ENCODE results near the gene RASSF10.

RASSF10 gene

GRCh38 chr11:13029872-13030271, 20.8 kb downstream of the RASSF10 start:
- no peak overlapping the region for H2BK15ac ChIP-seq (ENCODE audit: low read length)
- 100% methylated on average over 1 of the region's 3 CpGs; no CpG with 5 or more reads in 1 of the 2 donors for WGBS, 2 donors (ENCODE audit: extremely low coverage in 2 of 2, insufficient read length in 2 of 2, insufficient replicate concordance in 1 of 2)
- H4K91ac ChIP-seq (ENCODE audit: low read depth, low read length, poor library complexity) = no peak overlapping the region
- no peaks in the 10 kb centered on the region for H3K4me1 ChIP-seq (ENCODE audit: control insufficient read depth in 2 of 2, insufficient read depth in 1 of 2, low read depth in 1 of 2, low read length in 2 of 2)
- peaks cover 0 to 4% (median 2%) of the 10 kb centered on the region in 3 experiments for H3K27me3 ChIP-seq (ENCODE audit: control insufficient read depth in 3 of 3, insufficient read depth in 3 of 3, low read depth in 1 of 3, low read length in 3 of 3)
- DNase-seq (ENCODE audit: low spot score) = no peak
- H3K27ac ChIP-seq (replicated peaks; ENCODE audit: low read length) = no peak overlapping the region
- H2BK5ac ChIP-seq (ENCODE audit: low read length) = no peak overlapping the region
- no peaks in the 10 kb centered on the region for H3K36me3 ChIP-seq (replicated peaks in 1 of 2; ENCODE audit: control insufficient read depth in 2 of 2, insufficient read depth in 2 of 2, low read length in 2 of 2)
- no peak overlapping the region for H3K14ac ChIP-seq (ENCODE audit: low read length)
- H3K18ac ChIP-seq (ENCODE audit: low read length) = no peak overlapping the region
- no peak overlapping the region for H2BK12ac ChIP-seq (ENCODE audit: low read length)
- no peak overlapping the region for H4K8ac ChIP-seq (ENCODE audit: low read depth, low read length)
- H3K23ac ChIP-seq (ENCODE audit: low read depth, low read length, poor library complexity) = no peak overlapping the region
- no peak overlapping the region for H3K4me2 ChIP-seq (ENCODE audit: insufficient read depth, low read length, poor library complexity, severe bottlenecking)
- no peak overlapping the region for H3K4me3 ChIP-seq (ENCODE audit: low read length in 2 of 2)
- H3K4ac ChIP-seq (ENCODE audit: low read length) = no peak overlapping the region
- H3K79me1 ChIP-seq (ENCODE audit: low read depth, low read length) = no peaks in the 10 kb centered on the region
- no peak overlapping the region for H2AK5ac ChIP-seq (ENCODE audit: low read depth, low read length)
- H3K9ac ChIP-seq (ENCODE audit: low read depth, low read length, poor library complexity) = no peak overlapping the region
- H3K9me3 ChIP-seq (replicated peaks in 1 of 2; ENCODE audit: control insufficient read depth in 2 of 2, insufficient read depth in 1 of 2, low read depth in 1 of 2, low read length in 2 of 2) = no peaks in the 10 kb centered on the region
- no peak overlapping the region for H2AFZ ChIP-seq (ENCODE audit: low read length)
- H2BK120ac ChIP-seq (ENCODE audit: low read depth, low read length) = no peak overlapping the region

GRCh38 chr11:13030857-13031256, 21.7 kb downstream of the RASSF10 start:
- Histone ChIP-seq H3K9ac (ENCODE audit: low read depth, low read length, poor library complexity) (no peak overlapping the region), H3K4me3 (ENCODE audit: low read length in 2 of 2) (no peak overlapping the region), H3K36me3 (replicated peaks in 1 of 2; ENCODE audit: control insufficient read depth in 2 of 2, insufficient read depth in 2 of 2, low read length in 2 of 2) (no peaks in the 10 kb centered on the region), H2BK5ac (ENCODE audit: low read length) (no peak overlapping the region), H3K23ac (ENCODE audit: low read depth, low read length, poor library complexity) (no peak overlapping the region), H3K4ac (ENCODE audit: low read length) (no peak overlapping the region), H3K27me3 (ENCODE audit: control insufficient read depth in 3 of 3, insufficient read depth in 3 of 3, low read depth in 1 of 3, low read length in 3 of 3) (peaks cover 0 to 10% (median 2%) of the 10 kb centered on the region in 3 experiments), H2AK5ac (ENCODE audit: low read depth, low read length) (no peak overlapping the region), H3K4me1 (ENCODE audit: control insufficient read depth in 2 of 2, insufficient read depth in 1 of 2, low read depth in 1 of 2, low read length in 2 of 2) (no peaks in the 10 kb centered on the region), H4K8ac (ENCODE audit: low read depth, low read length) (no peak overlapping the region), H2BK12ac (ENCODE audit: low read length) (no peak overlapping the region), H3K4me2 (ENCODE audit: insufficient read depth, low read length, poor library complexity, severe bottlenecking) (no peak overlapping the region), H3K27ac (replicated peaks; ENCODE audit: low read length) (no peak overlapping the region), H3K79me1 (ENCODE audit: low read depth, low read length) (no peaks in the 10 kb centered on the region), H2BK120ac (ENCODE audit: low read depth, low read length) (no peak overlapping the region), H4K91ac (ENCODE audit: low read depth, low read length, poor library complexity) (no peak overlapping the region), H3K18ac (ENCODE audit: low read length) (no peak overlapping the region), H3K9me3 (replicated peaks in 1 of 2; ENCODE audit: control insufficient read depth in 2 of 2, insufficient read depth in 1 of 2, low read depth in 1 of 2, low read length in 2 of 2) (no peaks in the 10 kb centered on the region), H3K14ac (ENCODE audit: low read length) (no peak overlapping the region), H2AFZ (ENCODE audit: low read length) (no peak overlapping the region), H2BK15ac (ENCODE audit: low read length) (no peak overlapping the region)
- DNase-seq (ENCODE audit: low spot score) = no peak
- no CpG with 5 or more reads among the region's 3 CpGs for WGBS, 2 donors (ENCODE audit: extremely low coverage in 2 of 2, insufficient read length in 2 of 2, insufficient replicate concordance in 1 of 2)

GRCh38 chr11:13031349-13031748, 22.2 kb downstream of the RASSF10 start:
- H3K27me3 ChIP-seq (ENCODE audit: control insufficient read depth in 3 of 3, insufficient read depth in 3 of 3, low read depth in 1 of 3, low read length in 3 of 3) = peaks cover 0 to 10% (median 2%) of the 10 kb centered on the region in 3 experiments

GRCh38 chr11:13033760-13034533, 24.8 kb downstream of the RASSF10 start:
- no peak overlapping the region for H3K4me2 ChIP-seq (ENCODE audit: insufficient read depth, low read length, poor library complexity, severe bottlenecking)
- WGBS, 2 donors (ENCODE audit: extremely low coverage in 2 of 2, insufficient read length in 2 of 2, insufficient replicate concordance in 1 of 2) = no CpG with 5 or more reads among the region's 4 CpGs
- H3K36me3 ChIP-seq (replicated peaks in 1 of 2; ENCODE audit: control insufficient read depth in 2 of 2, insufficient read depth in 2 of 2, low read length in 2 of 2) = no peaks in the 10 kb centered on the region
- H3K4me1 ChIP-seq (ENCODE audit: control insufficient read depth in 2 of 2, insufficient read depth in 1 of 2, low read depth in 1 of 2, low read length in 2 of 2) = no peaks in the 10 kb centered on the region
- H2BK120ac ChIP-seq (ENCODE audit: low read depth, low read length) = no peak overlapping the region
- no peak overlapping the region for H2AK5ac ChIP-seq (ENCODE audit: low read depth, low read length)
- no peak overlapping the region for H3K23ac ChIP-seq (ENCODE audit: low read depth, low read length, poor library complexity)
- peaks cover 0 to 13% (median 2%) of the 10 kb centered on the region in 3 experiments for H3K27me3 ChIP-seq (ENCODE audit: control insufficient read depth in 3 of 3, insufficient read depth in 3 of 3, low read depth in 1 of 3, low read length in 3 of 3)
- no peak for DNase-seq (ENCODE audit: low spot score)
- H4K8ac ChIP-seq (ENCODE audit: low read depth, low read length) = peak overlapping the region; percentile 95
- no peak overlapping the region for H2BK5ac ChIP-seq (ENCODE audit: low read length)
- no peak overlapping the region for H3K27ac ChIP-seq (replicated peaks; ENCODE audit: low read length)
- no peaks in the 10 kb centered on the region for H3K9me3 ChIP-seq (replicated peaks in 1 of 2; ENCODE audit: control insufficient read depth in 2 of 2, insufficient read depth in 1 of 2, low read depth in 1 of 2, low read length in 2 of 2)
- H3K9ac ChIP-seq (ENCODE audit: low read depth, low read length, poor library complexity) = no peak overlapping the region
- H3K4me3 ChIP-seq (ENCODE audit: low read length in 2 of 2) = no peak overlapping the region
- no peaks in the 10 kb centered on the region for H3K79me1 ChIP-seq (ENCODE audit: low read depth, low read length)
- no peak overlapping the region for H3K14ac ChIP-seq (ENCODE audit: low read length)
- H3K4ac ChIP-seq (ENCODE audit: low read length) = no peak overlapping the region
- no peak overlapping the region for H3K18ac ChIP-seq (ENCODE audit: low read length)
- H4K91ac ChIP-seq (ENCODE audit: low read depth, low read length, poor library complexity) = no peak overlapping the region
- H2BK12ac ChIP-seq (ENCODE audit: low read length) = no peak overlapping the region
- no peak overlapping the region for H2AFZ ChIP-seq (ENCODE audit: low read length)
- H2BK15ac ChIP-seq (ENCODE audit: low read length) = no peak overlapping the region

More at GRCh38 chr11:13031349-13031748, 22.2 kb downstream of the RASSF10 start:
- H2BK120ac ChIP-seq (ENCODE audit: low read depth, low read length) = no peak overlapping the region
- H3K27ac ChIP-seq (replicated peaks; ENCODE audit: low read length) = no peak overlapping the region
- H2BK12ac ChIP-seq (ENCODE audit: low read length) = no peak overlapping the region
- no peak overlapping the region for H3K9ac ChIP-seq (ENCODE audit: low read depth, low read length, poor library complexity)
- H2AK5ac ChIP-seq (ENCODE audit: low read depth, low read length) = no peak overlapping the region
- H2BK5ac ChIP-seq (ENCODE audit: low read length) = no peak overlapping the region
- no peak overlapping the region for H3K4me3 ChIP-seq (ENCODE audit: low read length in 2 of 2)
- H4K91ac ChIP-seq (ENCODE audit: low read depth, low read length, poor library complexity) = no peak overlapping the region
- no peaks in the 10 kb centered on the region for H3K4me1 ChIP-seq (ENCODE audit: control insufficient read depth in 2 of 2, insufficient read depth in 1 of 2, low read depth in 1 of 2, low read length in 2 of 2)
- H3K79me1 ChIP-seq (ENCODE audit: low read depth, low read length) = no peaks in the 10 kb centered on the region
- no peak overlapping the region for H3K14ac ChIP-seq (ENCODE audit: low read length)
- H3K9me3 ChIP-seq (replicated peaks in 1 of 2; ENCODE audit: control insufficient read depth in 2 of 2, insufficient read depth in 1 of 2, low read depth in 1 of 2, low read length in 2 of 2) = no peaks in the 10 kb centered on the region
- no peak overlapping the region for H3K18ac ChIP-seq (ENCODE audit: low read length)
- DNase-seq (ENCODE audit: low spot score) = no peak
- no peak overlapping the region for H3K4ac ChIP-seq (ENCODE audit: low read length)
- no peak overlapping the region for H2BK15ac ChIP-seq (ENCODE audit: low read length)
- H4K8ac ChIP-seq (ENCODE audit: low read depth, low read length) = no peak overlapping the region
- no peak overlapping the region for H2AFZ ChIP-seq (ENCODE audit: low read length)
- H3K23ac ChIP-seq (ENCODE audit: low read depth, low read length, poor library complexity) = no peak overlapping the region
- H3K36me3 ChIP-seq (replicated peaks in 1 of 2; ENCODE audit: control insufficient read depth in 2 of 2, insufficient read depth in 2 of 2, low read length in 2 of 2) = no peaks in the 10 kb centered on the region
- no peak overlapping the region for H3K4me2 ChIP-seq (ENCODE audit: insufficient read depth, low read length, poor library complexity, severe bottlenecking)

All from neuronal stem cell (in vitro differentiated cells).